SK-N-MC (cell line): Measurements from ENCODE around the gene RASSF3.

ENCODE experiments used
- DNase-seq: peaks from one replicate; pipeline ENCODE4 v3.0.0-alpha.2; 2011; ENCODE audit warnings: low read depth, low spot score
- H3K27ac ChIP-seq: fragments of 200-600 bp; sonication (generic); 2 replicates; pipeline ENCODE4 v1.5.1; 2016; ENCODE audit warnings: mixed run types
- H3K36me3 ChIP-seq: fragments of 200-600 bp; sonication (generic); 2 replicates; pipeline ENCODE4 v1.6.1; 2017; ENCODE audit warnings: antibody characterized with exemption, low read length, mixed read lengths; ENCODE audit not compliant: insufficient read depth
- H3K4me3 ChIP-seq: fragments of 200-600 bp; sonication (generic); 2 replicates; pipeline ENCODE4 v1.5.1; 2016
- H3K9ac ChIP-seq: fragments of 200-600 bp; sonication (generic); 2 replicates; pipeline ENCODE4 v1.8.0; 2017; ENCODE audit warnings: mixed run types, mixed read lengths; ENCODE audit not compliant: insufficient read length
- H3K9me3 ChIP-seq: fragments of 200-600 bp; sonication (generic); 2 replicates; pipeline ENCODE4 v1.6.1; 2017; ENCODE audit warnings: low read depth, mild to moderate bottlenecking, antibody characterized with exemption, low read length, moderate library complexity, mixed read lengths
- EZH2 ChIP-seq: fragments of 200-600 bp; sonication (generic); IDR thresholded peaks from one replicate; pipeline ENCODE4 v1.6.1; 2017; ENCODE audit warnings: antibody characterized with exemption
- FOXP2 ChIP-seq: optimal IDR thresholded peaks from 2 replicates; pipeline ENCODE3; 2011; ENCODE audit warnings: mild to moderate bottlenecking, moderate library complexity; ENCODE audit not compliant: insufficient read depth; ENCODE audit errors: extremely low read length, control extremely low read depth
- POLR2AphosphoS5 ChIP-seq: IDR thresholded peaks from 2 replicates; pipeline ENCODE4 v1.6.1; 2012; ENCODE audit warnings: mild to moderate bottlenecking, low read depth, low read length, borderline replicate concordance

The RASSF3 gene

GRCh38 chr12:64745259-64745807 lies 135.0 kb downstream of the RASSF3 start:
- H3K9me3 ChIP-seq, result no peaks in the 10 kb centered on the region
- H3K36me3 ChIP-seq, result peaks cover 42% of the 10 kb centered on the region
- no peak for DNase-seq
- TF ChIP-seq FOXP2 (no peak), EZH2 (no peak), POLR2AphosphoS5 (no peak)
- no peak overlapping the region for H3K27ac ChIP-seq
- H3K4me3 ChIP-seq, result no peak overlapping the region
- no peak overlapping the region for H3K9ac ChIP-seq

DNA sequence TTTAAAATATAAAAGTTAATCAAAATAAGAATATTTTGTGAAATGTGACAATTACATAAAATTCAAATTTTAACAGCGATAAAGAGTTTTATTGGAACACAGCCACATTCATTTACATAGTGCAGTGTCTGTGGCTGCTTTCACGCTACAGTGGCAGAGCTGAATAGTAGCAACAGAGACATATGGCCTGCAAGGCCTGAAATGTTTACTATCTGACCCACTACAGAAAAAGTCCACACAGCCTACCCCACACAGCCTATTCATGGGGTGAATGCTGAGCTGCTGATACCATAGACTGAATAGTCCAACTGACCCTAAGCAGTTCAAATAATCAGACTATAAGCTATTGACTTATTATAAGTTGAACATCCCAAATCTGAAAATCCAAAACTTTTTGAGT lies 135.7 kb downstream of the RASSF3 start:
- Histone ChIP-seq H3K4me3 (no peak overlapping the region), H3K27ac (no peak overlapping the region), H3K9me3 (no peaks in the 10 kb centered on the region), H3K9ac (no peak overlapping the region), H3K36me3 (peaks cover 45% of the 10 kb centered on the region)
- DNase-seq, result no peak
- TF ChIP-seq FOXP2 (no peak), POLR2AphosphoS5 (no peak), EZH2 (no peak)

- Histone ChIP-seq H3K9me3 (no peaks in the 10 kb centered on the region), H3K27ac (no peak overlapping the region), H3K9ac (no peak overlapping the region), H3K36me3 (peaks cover 45% of the 10 kb centered on the region), H3K4me3 (no peak overlapping the region)
- no peak for DNase-seq
- TF ChIP-seq EZH2, result no peak
- TF ChIP-seq FOXP2, result no peak
- no peak for TF ChIP-seq POLR2AphosphoS5
These were observed 136.4 kb downstream of the RASSF3 start for GRCh38 chr12:64746663-64747062.
